ENCODE results near the gene IBTK.
"Not testable (repeated sequence)": the region's sequence is repeated elsewhere in the genome, so short reads cannot be mapped to it uniquely, and the experiment has no call there.

The IBTK gene

DNA sequence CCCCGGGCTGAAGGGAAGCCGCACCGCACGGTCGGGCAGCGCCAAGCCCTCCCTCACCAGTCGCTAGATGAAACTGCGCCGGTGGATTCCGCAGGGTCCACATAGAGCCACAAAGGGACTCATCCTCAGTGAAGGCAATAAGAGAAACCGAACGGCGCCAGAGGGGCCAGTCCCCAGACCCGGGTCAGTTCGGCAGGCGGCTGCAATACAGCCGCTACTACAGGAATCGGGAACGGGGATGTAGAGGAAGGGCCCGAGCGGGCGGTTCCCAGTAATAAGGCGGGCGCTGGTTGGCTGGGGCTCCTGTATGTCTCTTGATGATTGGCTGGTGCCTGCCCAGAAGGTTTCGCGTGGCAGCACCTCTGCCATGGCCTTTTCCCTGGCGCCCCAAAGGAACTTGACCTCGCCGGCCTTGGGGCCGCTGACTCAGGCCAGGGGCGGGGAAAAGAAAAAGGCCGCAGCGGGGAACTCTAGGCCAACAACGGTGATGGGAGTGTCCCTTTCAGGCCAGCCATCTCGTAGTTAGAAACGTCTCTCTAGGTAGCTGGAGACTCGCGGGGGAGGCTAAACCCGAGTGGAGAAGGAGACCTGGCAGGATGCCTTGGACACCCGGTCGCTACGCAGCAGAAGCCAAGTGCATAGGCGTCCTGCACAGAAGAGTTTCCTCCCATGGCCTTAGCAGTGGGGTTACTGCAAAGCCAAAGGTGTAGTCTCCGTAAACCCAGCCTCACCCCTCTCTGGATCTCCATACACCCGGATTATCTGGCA lies at the start of gene IBTK:
Gene IBTK (minus strand): TSS at position 240 of the 768 bp plus-strand sequence. CDS start 7,258 bp downstream, outside the sequence.
- DNase-seq (ENCODE audit: low spot score), result peak; percentile 94

- no peak for DNase-seq (ENCODE audit: low spot score)
These were observed 36.3 kb upstream of the IBTK start for GRCh38 chr6:82283771-82284410.

GRCh38 chr6:82281550-82281949 lies 34.0 kb upstream of the IBTK start:
- peak; percentile 33 for DNase-seq (ENCODE audit: low spot score)

DNA sequence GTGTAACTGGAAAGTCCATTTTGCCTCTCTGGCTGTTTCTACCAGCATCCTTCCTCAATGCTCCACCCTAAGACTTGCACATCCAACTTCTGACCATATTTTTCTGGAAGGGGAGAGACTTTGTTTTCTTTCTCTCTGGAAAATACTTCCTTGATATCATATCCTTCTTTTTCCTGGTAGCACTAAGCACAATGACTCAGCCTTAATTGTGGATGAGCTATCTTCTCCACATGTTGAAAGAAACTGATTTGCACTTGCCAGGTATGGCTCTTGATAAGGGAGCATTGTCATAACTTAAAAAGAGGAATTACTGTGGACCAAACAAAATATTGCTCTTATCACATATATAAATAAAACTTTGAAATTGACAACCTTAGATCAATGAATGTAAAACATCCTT lies 30.1 kb upstream of the IBTK start:
- no peak for DNase-seq (ENCODE audit: low spot score)

GRCh38 chr6:82275686-82276085 lies 28.1 kb upstream of the IBTK start:
- no peak for DNase-seq (ENCODE audit: low spot score)

DNA sequence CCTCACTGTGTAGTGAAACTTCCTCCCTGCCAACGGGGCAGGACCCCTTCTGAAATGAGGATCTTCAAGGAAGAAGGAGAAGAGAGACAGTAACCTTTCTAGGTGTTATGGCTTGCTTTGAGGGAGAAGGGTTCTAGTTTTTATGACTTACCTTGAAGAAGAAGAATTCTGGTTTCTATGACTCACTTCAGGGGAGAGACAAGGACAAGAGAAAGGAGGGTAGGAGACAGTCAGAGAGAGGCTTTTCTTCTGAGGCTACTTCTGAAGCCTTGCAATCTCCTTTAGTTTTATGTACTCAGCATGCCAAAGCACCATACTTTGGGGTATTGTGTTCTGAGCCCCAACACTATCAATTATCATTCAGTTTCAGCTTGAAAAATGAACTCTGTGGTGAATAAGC lies 25.8 kb upstream of the IBTK start:
- DNase-seq (ENCODE audit: low spot score), result no peak

GRCh38 chr6:82270881-82271635 lies 23.5 kb upstream of the IBTK start:
- DNase-seq (ENCODE audit: low spot score), result peak; percentile 40

DNA sequence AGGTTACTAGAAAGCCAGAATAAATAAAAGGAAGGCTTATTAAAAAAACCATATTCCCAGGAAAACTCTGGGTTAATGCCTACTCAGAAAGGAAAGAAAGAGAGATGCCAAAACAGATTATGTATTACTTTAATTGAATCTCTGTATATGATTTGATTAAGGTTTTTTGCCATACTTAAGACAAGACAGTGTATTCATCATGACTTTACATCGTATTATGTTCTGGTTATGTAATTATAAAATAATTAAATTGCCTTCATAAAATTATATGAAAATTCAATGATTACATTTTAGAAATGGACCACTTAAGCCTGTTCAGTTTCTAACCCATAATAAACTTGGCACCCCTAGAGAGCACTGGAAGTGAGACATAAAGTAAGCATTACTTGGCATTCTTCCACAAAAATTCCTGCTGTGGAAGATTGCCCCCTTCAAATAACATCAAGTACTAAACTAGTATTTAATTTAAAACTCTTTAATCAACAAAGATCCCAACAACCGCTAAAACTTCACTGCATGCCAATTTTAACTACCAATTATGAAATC lies 20.8 kb upstream of the IBTK start:
- DNase-seq (ENCODE audit: low spot score), result no peak

- DNase-seq (ENCODE audit: low spot score), result no peak
These were observed 17.3 kb upstream of the IBTK start for GRCh38 chr6:82264824-82265223.

GRCh38 chr6:82264321-82264720 lies 16.8 kb upstream of the IBTK start:
- DNase-seq (ENCODE audit: low spot score), result no peak

- no peak for DNase-seq (ENCODE audit: low spot score)
These were observed 16.4 kb upstream of the IBTK start for GRCh38 chr6:82263916-82264315.

GRCh38 chr6:82260997-82261732 lies 13.6 kb upstream of the IBTK start:
- no peak for DNase-seq (ENCODE audit: low spot score)

DNA sequence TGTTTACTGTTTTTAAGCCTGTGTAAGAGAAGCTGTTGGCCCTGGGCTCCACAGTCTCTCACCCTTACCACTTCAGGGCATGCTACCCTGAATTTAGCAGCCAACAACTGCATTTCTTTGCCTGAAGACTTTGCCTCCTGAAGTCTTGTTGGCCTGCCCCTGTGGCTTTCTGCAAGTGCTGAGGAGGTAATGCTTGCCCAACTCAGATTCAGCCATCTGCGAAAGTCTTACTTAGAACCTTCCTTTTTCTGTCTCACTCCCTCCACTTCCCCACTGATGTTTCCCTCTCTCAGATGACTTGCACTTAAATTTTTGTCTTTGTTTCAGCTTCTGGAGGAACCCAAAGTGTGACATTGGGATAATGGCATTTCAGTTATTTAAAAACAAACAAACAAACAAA lies 11.8 kb upstream of the IBTK start:
- DNase-seq (ENCODE audit: low spot score), result no peak

- no peak for DNase-seq (ENCODE audit: low spot score)
These were observed 9.7 kb upstream of the IBTK start for GRCh38 chr6:82257088-82257774.

- DNase-seq (ENCODE audit: low spot score), result not testable (repeated sequence)
These were observed 7.2 kb upstream of the IBTK start for GRCh38 chr6:82254722-82255121.

GRCh38 chr6:82251942-82252341 lies 4.4 kb upstream of the IBTK start:
- DNase-seq (ENCODE audit: low spot score), result peak; percentile 29

GRCh38 chr6:82249381-82250253 lies 2.1 kb upstream of the IBTK start:
- DNase-seq (ENCODE audit: low spot score), result no peak

GRCh38 chr6:82248273-82248735 lies 760 bp upstream of the IBTK start:
- DNase-seq (ENCODE audit: low spot score), result peak; percentile 50

DNA sequence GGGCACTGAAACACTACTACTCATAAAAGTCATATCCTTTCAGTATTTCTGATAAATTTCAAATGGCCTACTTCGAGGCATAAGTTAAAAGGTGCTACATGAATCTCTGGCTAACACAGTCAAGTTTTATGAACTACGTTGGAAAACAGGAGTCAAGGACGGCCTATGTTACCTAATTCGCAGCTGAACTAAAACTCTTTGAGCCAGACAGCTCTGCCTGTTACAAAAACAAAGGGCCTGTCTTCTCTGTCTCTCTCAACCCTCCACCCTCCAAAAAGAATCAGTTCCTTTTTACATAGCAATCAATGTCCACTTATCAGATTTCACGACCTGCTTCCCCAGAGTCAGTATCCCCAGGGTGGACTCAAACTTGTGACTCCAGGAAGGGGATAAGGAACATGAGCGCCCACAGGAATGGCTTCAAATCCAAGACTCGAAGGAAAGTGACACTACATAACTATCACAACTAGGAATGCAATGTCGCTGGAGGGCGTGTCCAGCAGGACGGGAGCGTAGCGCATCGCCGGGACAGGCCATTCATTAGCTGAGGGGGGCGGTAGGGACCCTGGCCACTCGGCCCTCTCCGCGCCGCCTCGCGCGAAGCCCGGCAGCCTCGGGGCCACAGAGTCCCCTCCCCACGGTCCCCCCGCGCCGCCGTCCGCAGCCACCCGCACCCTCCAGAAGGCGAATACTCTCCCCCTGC lies 591 bp downstream of the IBTK start:
- peak; percentile 24 for DNase-seq (ENCODE audit: low spot score)

DNA sequence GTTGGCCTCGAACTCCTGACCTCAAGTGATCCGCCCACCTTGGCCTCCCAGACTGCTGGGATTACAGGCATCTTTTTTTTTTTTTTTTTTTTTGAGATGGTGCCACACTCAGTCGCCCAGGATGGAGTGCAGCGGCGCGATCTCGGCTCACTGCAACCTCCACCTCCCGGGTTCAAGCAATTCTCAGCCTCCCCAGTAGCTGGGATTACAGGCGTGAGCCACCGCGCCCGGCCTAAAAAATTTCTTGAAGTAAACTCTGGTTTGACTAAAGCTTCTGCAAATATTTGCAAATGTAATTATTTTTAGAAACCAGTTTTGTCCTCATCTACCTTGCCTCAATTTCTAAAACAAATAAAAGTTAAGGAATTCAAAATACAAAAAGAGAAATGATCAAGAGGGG lies 1.2 kb downstream of the IBTK start:
- DNase-seq (ENCODE audit: low spot score), result no peak
